ENCODE data around the gene CFAP410.

Gene CFAP410

GRCh38 chr21:44327603-44327974 is 11.6 kb downstream of the CFAP410 start:
- no peak for DNase-seq (ENCODE audit: extremely low read depth, low read depth)
- TF ChIP-seq, protein P1, sequence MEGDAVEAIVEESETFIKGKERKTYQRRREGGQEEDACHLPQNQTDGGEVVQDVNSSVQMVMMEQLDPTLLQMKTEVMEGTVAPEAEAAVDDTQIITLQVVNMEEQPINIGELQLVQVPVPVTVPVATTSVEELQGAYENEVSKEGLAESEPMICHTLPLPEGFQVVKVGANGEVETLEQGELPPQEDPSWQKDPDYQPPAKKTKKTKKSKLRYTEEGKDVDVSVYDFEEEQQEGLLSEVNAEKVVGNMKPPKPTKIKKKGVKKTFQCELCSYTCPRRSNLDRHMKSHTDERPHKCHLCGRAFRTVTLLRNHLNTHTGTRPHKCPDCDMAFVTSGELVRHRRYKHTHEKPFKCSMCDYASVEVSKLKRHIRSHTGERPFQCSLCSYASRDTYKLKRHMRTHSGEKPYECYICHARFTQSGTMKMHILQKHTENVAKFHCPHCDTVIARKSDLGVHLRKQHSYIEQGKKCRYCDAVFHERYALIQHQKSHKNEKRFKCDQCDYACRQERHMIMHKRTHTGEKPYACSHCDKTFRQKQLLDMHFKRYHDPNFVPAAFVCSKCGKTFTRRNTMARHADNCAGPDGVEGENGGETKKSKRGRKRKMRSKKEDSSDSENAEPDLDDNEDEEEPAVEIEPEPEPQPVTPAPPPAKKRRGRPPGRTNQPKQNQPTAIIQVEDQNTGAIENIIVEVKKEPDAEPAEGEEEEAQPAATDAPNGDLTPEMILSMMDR (IDR thresholded peaks at IDR 0.05; ENCODE audit: low read depth, low read length) = no peak

- TF ChIP-seq, protein P1 (IDR thresholded peaks at IDR 0.05; ENCODE audit: low read depth, low read length) = no peak
Observed at GRCh38 chr21:44326716-44327602, 12.2 kb downstream of the CFAP410 start.

GRCh38 chr21:44326272-44326647 is 12.9 kb downstream of the CFAP410 start:
- DNase-seq (ENCODE audit: extremely low read depth, low read depth) = no peak
- TF ChIP-seq, protein P1 (IDR thresholded peaks at IDR 0.05; ENCODE audit: low read depth, low read length) = no peak

More at GRCh38 chr21:44326716-44327602, 12.2 kb downstream of the CFAP410 start:
- no peak for DNase-seq (ENCODE audit: extremely low read depth, low read depth)

DNA sequence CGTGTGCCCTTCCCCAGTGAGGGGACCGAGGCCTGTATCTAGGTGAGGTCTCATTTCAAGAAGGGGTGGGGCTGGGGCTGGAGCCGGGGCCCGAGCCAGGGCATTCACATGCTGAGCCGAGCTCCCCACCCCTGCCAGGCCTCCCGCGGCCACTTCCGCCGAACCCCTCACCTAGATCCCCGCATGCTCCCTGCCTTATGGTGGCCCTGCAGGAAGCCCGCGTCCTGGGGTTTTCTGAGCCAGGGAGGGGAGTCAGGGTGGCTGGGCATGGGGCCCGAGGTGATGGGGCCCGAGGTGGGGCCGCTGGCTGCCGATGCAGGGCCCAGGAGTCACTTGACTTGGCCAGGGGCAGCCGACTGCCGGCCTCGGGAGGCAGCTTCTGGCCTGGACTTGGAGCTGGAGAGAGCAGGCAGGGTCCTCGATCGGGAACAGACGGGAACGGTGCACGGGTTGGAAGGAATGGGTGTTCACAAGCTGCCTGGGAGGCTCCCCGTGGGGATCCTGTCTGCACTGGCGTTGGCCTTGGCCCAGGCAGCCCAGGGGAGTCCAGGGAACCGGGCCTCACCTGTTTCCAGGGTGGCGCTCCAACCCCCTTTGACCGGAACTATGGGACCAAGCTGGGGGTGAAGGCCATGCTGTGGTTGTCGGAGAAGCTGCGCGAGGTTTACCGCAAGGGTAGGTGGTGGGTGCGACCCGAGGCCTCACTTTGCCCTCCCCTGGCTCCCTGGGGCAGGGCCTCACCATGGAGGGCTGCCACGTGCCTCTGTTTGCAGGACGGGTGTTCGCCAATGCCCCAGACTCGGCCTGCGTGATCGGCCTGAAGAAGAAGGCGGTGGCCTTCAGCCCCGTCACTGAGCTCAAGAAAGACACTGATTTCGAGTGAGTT is 13.6 kb downstream of the CFAP410 start:
- no peak for DNase-seq (ENCODE audit: extremely low read depth, low read depth)
- TF ChIP-seq, protein P1 (IDR thresholded peaks at IDR 0.05; ENCODE audit: low read depth, low read length) = no peak

DNA sequence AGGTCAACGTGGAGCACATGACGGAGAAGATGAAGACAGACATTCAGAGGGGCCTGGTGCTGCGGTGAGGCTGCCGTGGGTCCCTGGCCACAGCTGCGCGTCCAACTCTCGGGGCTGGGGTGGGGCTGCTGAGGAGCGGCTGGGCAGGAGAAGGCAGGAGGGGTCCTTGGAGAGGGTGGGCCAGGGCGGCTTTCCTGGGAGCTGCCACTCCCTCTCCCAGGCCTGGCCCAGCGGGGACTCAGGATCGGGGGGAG is 14.4 kb downstream of the CFAP410 start:
- TF ChIP-seq, protein P1 (IDR thresholded peaks at IDR 0.05; ENCODE audit: low read depth, low read length) = no peak
- no peak for DNase-seq (ENCODE audit: extremely low read depth, low read depth)

GRCh38 chr21:44324106-44324853 is 14.9 kb downstream of the CFAP410 start:
- TF ChIP-seq, protein P1 (IDR thresholded peaks at IDR 0.05; ENCODE audit: low read depth, low read length) = no peak
- DNase-seq (ENCODE audit: extremely low read depth, low read depth) = no peak

Data from AG09319 (cell line).